HUES64 (cell line): ENCODE results near the gene TEFM.
"Not testable (repeated sequence)": the region's sequence is repeated elsewhere in the genome, so short reads cannot be mapped to it uniquely, and the experiment has no call there.

Source experiments
- H3K27ac ChIP-seq: 2 replicates; pipeline ENCODE4 v1.7.0; 2013; ENCODE audit warnings: low read depth, low read length, inconsistent platforms
- H3K27me3 ChIP-seq: 2 replicates; pipeline ENCODE4 v1.6.1; 2013; ENCODE audit warnings: mild to moderate bottlenecking, low read length; ENCODE audit not compliant: insufficient read depth
- H3K36me3 ChIP-seq: 2 replicates; pipeline ENCODE4 v1.6.1; 2013; ENCODE audit warnings: mild to moderate bottlenecking, low read length; ENCODE audit not compliant: insufficient read depth
- H3K4me1 ChIP-seq: 2 replicates; pipeline ENCODE4 v1.6.1; 2013; ENCODE audit warnings: mild to moderate bottlenecking, low read length, moderate library complexity; ENCODE audit not compliant: insufficient read depth
- H3K4me3 ChIP-seq: 2 replicates; pipeline ENCODE4 v1.5.1; 2013; ENCODE audit warnings: mild to moderate bottlenecking, low read length, moderate library complexity
- H3K9ac ChIP-seq: 2 replicates; pipeline ENCODE4 v1.6.1; 2013; ENCODE audit warnings: mild to moderate bottlenecking, low read depth, low read length
- H3K9me3 ChIP-seq: 2 replicates; pipeline ENCODE4 v1.6.1; 2013; ENCODE audit warnings: low read depth, low read length; ENCODE audit not compliant: insufficient read depth
- whole genome bisulfite sequencing: fragments of 150-250, 120-280 bp; methylation state at CpG from one replicate; pipeline ENCODE4 v1.1.7; 2013; ENCODE audit warnings: missing lambda C conversion rate; 5-methylcytosine and 5-hydroxymethylcytosine counted together

Gene TEFM

GRCh38 chr17:30931582-30931981, 25.5 kb upstream of the TEFM start:
- H3K4me1 ChIP-seq, H3K4me3 ChIP-seq, H3K9me3 ChIP-seq, H3K36me3 ChIP-seq, H3K27ac ChIP-seq, H3K27me3 ChIP-seq, H3K9ac ChIP-seq: not testable (repeated sequence)
- WGBS, result 94% methylated on average over 8 of the region's 8 CpGs

- no peaks in the 10 kb centered on the region for H3K36me3 ChIP-seq
- no peaks in the 10 kb centered on the region for H3K9me3 ChIP-seq
- no peak overlapping the region for H3K27ac ChIP-seq
- 100% methylated on average over 3 of the region's 3 CpGs for WGBS
- peaks cover 7% of the 10 kb centered on the region; the same call in 1 of the 2 replicates for H3K27me3 ChIP-seq
- no peak overlapping the region for H3K4me3 ChIP-seq
- no peak overlapping the region for H3K9ac ChIP-seq
- H3K4me1 ChIP-seq, result no peaks in the 10 kb centered on the region
These were observed 24.5 kb upstream of the TEFM start for GRCh38 chr17:30930495-30930894.

- not testable (repeated sequence) for H3K4me1 ChIP-seq, H3K9ac ChIP-seq, H3K27me3 ChIP-seq, H3K36me3 ChIP-seq, H3K4me3 ChIP-seq, H3K9me3 ChIP-seq, H3K27ac ChIP-seq
- 85% methylated on average over 2 of the region's 3 CpGs for WGBS
These were observed 23.8 kb upstream of the TEFM start for GRCh38 chr17:30929861-30930260.

- H3K4me3 ChIP-seq, result no peak overlapping the region
- no peaks in the 10 kb centered on the region for H3K4me1 ChIP-seq
- H3K27ac ChIP-seq, result no peak overlapping the region
- 81% methylated on average over 8 of the region's 8 CpGs for WGBS
- H3K9me3 ChIP-seq, result no peaks in the 10 kb centered on the region
- H3K27me3 ChIP-seq, result peaks cover 13% of the 10 kb centered on the region
- no peaks in the 10 kb centered on the region for H3K36me3 ChIP-seq
- no peak overlapping the region for H3K9ac ChIP-seq
These were observed 23.1 kb upstream of the TEFM start for GRCh38 chr17:30929081-30929633.

GRCh38 chr17:30928584-30928983, 22.5 kb upstream of the TEFM start:
- no peaks in the 10 kb centered on the region for H3K36me3 ChIP-seq
- H3K9ac ChIP-seq, result no peak overlapping the region
- no peak overlapping the region for H3K27ac ChIP-seq
- H3K4me3 ChIP-seq, result no peak overlapping the region
- WGBS, result 91% methylated on average over 3 of the region's 3 CpGs
- no peaks in the 10 kb centered on the region for H3K9me3 ChIP-seq
- peaks cover 19% of the 10 kb centered on the region for H3K27me3 ChIP-seq
- H3K4me1 ChIP-seq, result no peaks in the 10 kb centered on the region

- WGBS, result 93% methylated on average over 5 of the region's 5 CpGs
- no peak overlapping the region for H3K4me3 ChIP-seq
- no peak overlapping the region for H3K9ac ChIP-seq
- no peaks in the 10 kb centered on the region for H3K36me3 ChIP-seq
- H3K27me3 ChIP-seq, result peaks cover 27% of the 10 kb centered on the region
- no peak overlapping the region for H3K27ac ChIP-seq
- H3K9me3 ChIP-seq, result no peaks in the 10 kb centered on the region
- H3K4me1 ChIP-seq, result no peaks in the 10 kb centered on the region
These were observed 21.7 kb upstream of the TEFM start for GRCh38 chr17:30927756-30928155.

- no peaks in the 10 kb centered on the region for H3K9me3 ChIP-seq
- H3K27ac ChIP-seq, result no peak overlapping the region
- peaks cover 39% of the 10 kb centered on the region for H3K27me3 ChIP-seq
- 83% methylated on average over 5 of the region's 6 CpGs for WGBS
- no peak overlapping the region for H3K9ac ChIP-seq
- no peak overlapping the region for H3K4me3 ChIP-seq
- H3K36me3 ChIP-seq, result no peaks in the 10 kb centered on the region
- H3K4me1 ChIP-seq, result 0 out of 2 replicates have a peak, but pooled peaks cover 1% of the 10 kb centered on the region
These were observed 20.5 kb upstream of the TEFM start for GRCh38 chr17:30926516-30926915.

GRCh38 chr17:30924341-30924740, 18.3 kb upstream of the TEFM start:
- peaks cover 6% of the 10 kb centered on the region for H3K4me1 ChIP-seq
- WGBS, result 84% methylated on average over 2 of the region's 2 CpGs
- H3K4me3 ChIP-seq, result no peak overlapping the region
- H3K9ac ChIP-seq, result no peak overlapping the region
- H3K27ac ChIP-seq, result no peak overlapping the region
- no peaks in the 10 kb centered on the region for H3K36me3 ChIP-seq
- peaks cover 56% of the 10 kb centered on the region for H3K27me3 ChIP-seq
- H3K9me3 ChIP-seq, result no peaks in the 10 kb centered on the region

GRCh38 chr17:30922235-30923030, 16.4 kb upstream of the TEFM start:
- Histone ChIP-seq H3K9me3 (no peaks in the 10 kb centered on the region), H3K4me3 (peak overlapping the region; percentile 54), H3K9ac (peak overlapping the region; percentile 16; the same call in 1 of the 2 replicates), H3K36me3 (no peaks in the 10 kb centered on the region), H3K27me3 (peaks cover 59% of the 10 kb centered on the region), H3K27ac (no peak overlapping the region), H3K4me1 (peaks cover 6% of the 10 kb centered on the region)
- 5% methylated on average over 66 of the region's 66 CpGs for WGBS

- H3K4me3 ChIP-seq, result peak within 1 kb of the TSS; percentile 54
These were observed 15.6 kb upstream of the TEFM start, which contains the start of gene ADAP2 for GRCh38 chr17:30921544-30922196. Gene ADAP2 (plus strand): TSS chr17:30921945. CDS start chr17:30922015, 70 bp downstream.

More at GRCh38 chr17:30921544-30922196, 15.6 kb upstream of the TEFM start, which contains the start of gene ADAP2:
- H3K36me3 ChIP-seq, result no peaks in the 10 kb centered on the region
- peaks cover 59% of the 10 kb centered on the region for H3K27me3 ChIP-seq
- peak within 1 kb of the TSS; percentile 16; the same call in 1 of the 2 replicates for H3K9ac ChIP-seq
- H3K4me1 ChIP-seq, result peaks cover 6% of the 10 kb centered on the region
- WGBS, result 2% methylated on average over 60 of the region's 60 CpGs
- no peak within 1 kb of the TSS for H3K27ac ChIP-seq
- no peaks in the 10 kb centered on the region for H3K9me3 ChIP-seq
